ENCODE results near the gene DBN1.

DNA sequence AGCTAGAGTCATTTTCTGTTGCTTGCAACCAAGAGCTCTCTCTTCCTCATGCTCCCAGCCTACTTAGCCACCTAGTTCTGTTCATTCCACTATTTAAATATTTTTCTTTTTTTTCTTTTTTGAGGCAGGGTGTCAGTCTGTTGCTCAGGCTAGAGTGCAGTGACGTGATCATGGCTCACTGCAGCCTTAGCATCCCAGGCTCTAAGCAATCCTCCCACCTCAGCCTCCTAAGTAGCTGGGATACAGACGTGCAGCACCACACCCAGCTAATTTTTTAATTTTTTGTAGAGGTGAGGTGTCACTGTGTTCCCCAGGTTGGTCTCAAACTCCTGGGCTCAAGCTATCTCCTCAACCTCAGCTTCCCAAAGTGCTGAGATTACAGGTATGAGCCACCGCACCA is 59.0 kb downstream of the DBN1 start:
- TF ChIP-seq, protein P1, sequence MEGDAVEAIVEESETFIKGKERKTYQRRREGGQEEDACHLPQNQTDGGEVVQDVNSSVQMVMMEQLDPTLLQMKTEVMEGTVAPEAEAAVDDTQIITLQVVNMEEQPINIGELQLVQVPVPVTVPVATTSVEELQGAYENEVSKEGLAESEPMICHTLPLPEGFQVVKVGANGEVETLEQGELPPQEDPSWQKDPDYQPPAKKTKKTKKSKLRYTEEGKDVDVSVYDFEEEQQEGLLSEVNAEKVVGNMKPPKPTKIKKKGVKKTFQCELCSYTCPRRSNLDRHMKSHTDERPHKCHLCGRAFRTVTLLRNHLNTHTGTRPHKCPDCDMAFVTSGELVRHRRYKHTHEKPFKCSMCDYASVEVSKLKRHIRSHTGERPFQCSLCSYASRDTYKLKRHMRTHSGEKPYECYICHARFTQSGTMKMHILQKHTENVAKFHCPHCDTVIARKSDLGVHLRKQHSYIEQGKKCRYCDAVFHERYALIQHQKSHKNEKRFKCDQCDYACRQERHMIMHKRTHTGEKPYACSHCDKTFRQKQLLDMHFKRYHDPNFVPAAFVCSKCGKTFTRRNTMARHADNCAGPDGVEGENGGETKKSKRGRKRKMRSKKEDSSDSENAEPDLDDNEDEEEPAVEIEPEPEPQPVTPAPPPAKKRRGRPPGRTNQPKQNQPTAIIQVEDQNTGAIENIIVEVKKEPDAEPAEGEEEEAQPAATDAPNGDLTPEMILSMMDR (IDR thresholded peaks at IDR 0.05) = no peak
- no peak for TF ChIP-seq POLR2A (IDR thresholded peaks at IDR 0.05)
- TF ChIP-seq POLR2AphosphoS5 (IDR thresholded peaks at IDR 0.05) = no peak
- TF ChIP-seq EP300 (IDR thresholded peaks at IDR 0.05) = no peak
